Measurements from ENCODE around the gene ADGRG3.
A peak's percentile ranks its signal among the peaks of the same experiment; 100 is the strongest.

ADGRG3 gene

GRCh38 chr16:57663917-57664661, 4.0 kb upstream of the ADGRG3 start:
- peak; percentile 42; the same call in 2 of the 3 replicates for ATAC-seq
- TF ChIP-seq ARNTL (CRISPR knock-in tag; IDR thresholded peaks at IDR 0.05; ENCODE audit: borderline replicate concordance, low read depth) (no peak), RARB (CRISPR knock-in tag; IDR thresholded peaks at IDR 0.05) (no peak), CSDC2 (CRISPR knock-in tag; IDR thresholded peaks at IDR 0.05) (no peak), ISL1 (CRISPR knock-in tag; IDR thresholded peaks at IDR 0.05) (no peak), PPARA (CRISPR knock-in tag; IDR thresholded peaks at IDR 0.05; ENCODE audit: borderline replicate concordance) (no peak), ZFP30 (CRISPR knock-in tag; IDR thresholded peaks at IDR 0.05) (no peak), ESRRG (CRISPR knock-in tag; IDR thresholded peaks at IDR 0.05) (no peak)
- TF ChIP-seq, protein P1, sequence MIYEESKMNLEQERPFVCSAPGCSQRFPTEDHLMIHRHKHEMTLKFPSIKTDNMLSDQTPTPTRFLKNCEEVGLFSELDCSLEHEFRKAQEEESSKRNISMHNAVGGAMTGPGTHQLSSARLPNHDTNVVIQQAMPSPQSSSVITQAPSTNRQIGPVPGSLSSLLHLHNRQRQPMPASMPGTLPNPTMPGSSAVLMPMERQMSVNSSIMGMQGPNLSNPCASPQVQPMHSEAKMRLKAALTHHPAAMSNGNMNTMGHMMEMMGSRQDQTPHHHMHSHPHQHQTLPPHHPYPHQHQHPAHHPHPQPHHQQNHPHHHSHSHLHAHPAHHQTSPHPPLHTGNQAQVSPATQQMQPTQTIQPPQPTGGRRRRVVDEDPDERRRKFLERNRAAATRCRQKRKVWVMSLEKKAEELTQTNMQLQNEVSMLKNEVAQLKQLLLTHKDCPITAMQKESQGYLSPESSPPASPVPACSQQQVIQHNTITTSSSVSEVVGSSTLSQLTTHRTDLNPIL (CRISPR knock-in tag; IDR thresholded peaks at IDR 0.05; ENCODE audit: low read depth) = no peak
- TF ChIP-seq, protein P2, sequence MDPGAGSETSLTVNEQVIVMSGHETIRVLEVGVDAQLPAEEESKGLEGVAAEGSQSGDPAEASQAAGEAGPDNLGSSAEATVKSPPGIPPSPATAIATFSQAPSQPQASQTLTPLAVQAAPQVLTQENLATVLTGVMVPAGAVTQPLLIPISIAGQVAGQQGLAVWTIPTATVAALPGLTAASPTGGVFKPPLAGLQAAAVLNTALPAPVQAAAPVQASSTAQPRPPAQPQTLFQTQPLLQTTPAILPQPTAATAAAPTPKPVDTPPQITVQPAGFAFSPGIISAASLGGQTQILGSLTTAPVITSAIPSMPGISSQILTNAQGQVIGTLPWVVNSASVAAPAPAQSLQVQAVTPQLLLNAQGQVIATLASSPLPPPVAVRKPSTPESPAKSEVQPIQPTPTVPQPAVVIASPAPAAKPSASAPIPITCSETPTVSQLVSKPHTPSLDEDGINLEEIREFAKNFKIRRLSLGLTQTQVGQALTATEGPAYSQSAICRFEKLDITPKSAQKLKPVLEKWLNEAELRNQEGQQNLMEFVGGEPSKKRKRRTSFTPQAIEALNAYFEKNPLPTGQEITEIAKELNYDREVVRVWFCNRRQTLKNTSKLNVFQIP (CRISPR knock-in tag; IDR thresholded peaks at IDR 0.05; ENCODE audit: borderline replicate concordance, low read depth) = no peak

GRCh38 chr16:57664662-57665025, 3.5 kb upstream of the ADGRG3 start:
- TF ChIP-seq ZFP30 (CRISPR knock-in tag; IDR thresholded peaks at IDR 0.05) (no peak), PPARA (CRISPR knock-in tag; IDR thresholded peaks at IDR 0.05; ENCODE audit: borderline replicate concordance) (no peak), ZNF70 (CRISPR knock-in tag; IDR thresholded peaks at IDR 0.05) (no peak), ARNTL (CRISPR knock-in tag; IDR thresholded peaks at IDR 0.05; ENCODE audit: borderline replicate concordance, low read depth) (no peak), RARB (CRISPR knock-in tag; IDR thresholded peaks at IDR 0.05) (no peak), BACH2 (CRISPR knock-in tag; IDR thresholded peaks at IDR 0.05; ENCODE audit: borderline replicate concordance) (no peak), CSDC2 (CRISPR knock-in tag; IDR thresholded peaks at IDR 0.05) (no peak), TOX (CRISPR knock-in tag; IDR thresholded peaks at IDR 0.05; ENCODE audit: borderline replicate concordance) (no peak), ESRRG (CRISPR knock-in tag; IDR thresholded peaks at IDR 0.05) (no peak), CSRNP3 (CRISPR knock-in tag; IDR thresholded peaks at IDR 0.05) (no peak), ISL1 (CRISPR knock-in tag; IDR thresholded peaks at IDR 0.05) (no peak), OSR1 (CRISPR knock-in tag; IDR thresholded peaks at IDR 0.05) (no peak)
- TF ChIP-seq, protein P3, sequence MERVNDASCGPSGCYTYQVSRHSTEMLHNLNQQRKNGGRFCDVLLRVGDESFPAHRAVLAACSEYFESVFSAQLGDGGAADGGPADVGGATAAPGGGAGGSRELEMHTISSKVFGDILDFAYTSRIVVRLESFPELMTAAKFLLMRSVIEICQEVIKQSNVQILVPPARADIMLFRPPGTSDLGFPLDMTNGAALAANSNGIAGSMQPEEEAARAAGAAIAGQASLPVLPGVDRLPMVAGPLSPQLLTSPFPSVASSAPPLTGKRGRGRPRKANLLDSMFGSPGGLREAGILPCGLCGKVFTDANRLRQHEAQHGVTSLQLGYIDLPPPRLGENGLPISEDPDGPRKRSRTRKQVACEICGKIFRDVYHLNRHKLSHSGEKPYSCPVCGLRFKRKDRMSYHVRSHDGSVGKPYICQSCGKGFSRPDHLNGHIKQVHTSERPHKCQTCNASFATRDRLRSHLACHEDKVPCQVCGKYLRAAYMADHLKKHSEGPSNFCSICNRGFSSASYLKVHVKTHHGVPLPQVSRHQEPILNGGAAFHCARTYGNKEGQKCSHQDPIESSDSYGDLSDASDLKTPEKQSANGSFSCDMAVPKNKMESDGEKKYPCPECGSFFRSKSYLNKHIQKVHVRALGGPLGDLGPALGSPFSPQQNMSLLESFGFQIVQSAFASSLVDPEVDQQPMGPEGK (CRISPR knock-in tag; IDR thresholded peaks at IDR 0.05; ENCODE audit: borderline replicate concordance) = no peak
- TF ChIP-seq, protein P2 (CRISPR knock-in tag; IDR thresholded peaks at IDR 0.05; ENCODE audit: borderline replicate concordance, low read depth) = no peak
- TF ChIP-seq, protein P4, sequence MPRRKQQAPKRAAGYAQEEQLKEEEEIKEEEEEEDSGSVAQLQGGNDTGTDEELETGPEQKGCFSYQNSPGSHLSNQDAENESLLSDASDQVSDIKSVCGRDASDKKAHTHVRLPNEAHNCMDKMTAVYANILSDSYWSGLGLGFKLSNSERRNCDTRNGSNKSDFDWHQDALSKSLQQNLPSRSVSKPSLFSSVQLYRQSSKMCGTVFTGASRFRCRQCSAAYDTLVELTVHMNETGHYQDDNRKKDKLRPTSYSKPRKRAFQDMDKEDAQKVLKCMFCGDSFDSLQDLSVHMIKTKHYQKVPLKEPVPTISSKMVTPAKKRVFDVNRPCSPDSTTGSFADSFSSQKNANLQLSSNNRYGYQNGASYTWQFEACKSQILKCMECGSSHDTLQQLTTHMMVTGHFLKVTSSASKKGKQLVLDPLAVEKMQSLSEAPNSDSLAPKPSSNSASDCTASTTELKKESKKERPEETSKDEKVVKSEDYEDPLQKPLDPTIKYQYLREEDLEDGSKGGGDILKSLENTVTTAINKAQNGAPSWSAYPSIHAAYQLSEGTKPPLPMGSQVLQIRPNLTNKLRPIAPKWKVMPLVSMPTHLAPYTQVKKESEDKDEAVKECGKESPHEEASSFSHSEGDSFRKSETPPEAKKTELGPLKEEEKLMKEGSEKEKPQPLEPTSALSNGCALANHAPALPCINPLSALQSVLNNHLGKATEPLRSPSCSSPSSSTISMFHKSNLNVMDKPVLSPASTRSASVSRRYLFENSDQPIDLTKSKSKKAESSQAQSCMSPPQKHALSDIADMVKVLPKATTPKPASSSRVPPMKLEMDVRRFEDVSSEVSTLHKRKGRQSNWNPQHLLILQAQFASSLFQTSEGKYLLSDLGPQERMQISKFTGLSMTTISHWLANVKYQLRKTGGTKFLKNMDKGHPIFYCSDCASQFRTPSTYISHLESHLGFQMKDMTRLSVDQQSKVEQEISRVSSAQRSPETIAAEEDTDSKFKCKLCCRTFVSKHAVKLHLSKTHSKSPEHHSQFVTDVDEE (CRISPR knock-in tag; IDR thresholded peaks at IDR 0.05) = no peak

DNA sequence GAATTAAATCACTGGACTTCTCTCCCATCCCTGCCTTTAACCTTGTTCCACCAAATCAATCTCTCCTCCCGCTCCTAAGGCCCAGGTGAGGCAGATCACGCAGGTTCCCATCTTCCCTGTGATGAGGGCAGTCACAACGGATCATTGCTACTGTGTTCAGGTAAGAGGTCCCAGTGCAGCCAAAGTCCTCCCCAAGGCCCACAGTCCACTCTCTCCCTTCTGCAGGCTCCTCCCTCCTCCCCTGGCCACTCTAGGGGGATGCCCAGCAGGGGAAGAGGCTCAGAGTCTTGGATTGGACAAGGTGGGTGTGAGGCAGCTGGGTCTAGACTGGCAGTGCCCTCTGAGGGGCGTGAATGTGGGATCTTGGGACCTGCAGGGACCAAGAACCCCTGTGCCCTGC, 2.6 kb upstream of the ADGRG3 start:
- no peak for ATAC-seq
- TF ChIP-seq TCF4 (CRISPR knock-in tag; IDR thresholded peaks at IDR 0.05; ENCODE audit: borderline replicate concordance) (no peak), CSRNP3 (CRISPR knock-in tag; IDR thresholded peaks at IDR 0.05) (no peak), RARB (CRISPR knock-in tag; IDR thresholded peaks at IDR 0.05) (no peak)

More at GRCh38 chr16:57664662-57665025, 3.5 kb upstream of the ADGRG3 start:
- ATAC-seq = no peak
